ENCODE measurements around the gene CAMK1D.

Gene CAMK1D

DNA sequence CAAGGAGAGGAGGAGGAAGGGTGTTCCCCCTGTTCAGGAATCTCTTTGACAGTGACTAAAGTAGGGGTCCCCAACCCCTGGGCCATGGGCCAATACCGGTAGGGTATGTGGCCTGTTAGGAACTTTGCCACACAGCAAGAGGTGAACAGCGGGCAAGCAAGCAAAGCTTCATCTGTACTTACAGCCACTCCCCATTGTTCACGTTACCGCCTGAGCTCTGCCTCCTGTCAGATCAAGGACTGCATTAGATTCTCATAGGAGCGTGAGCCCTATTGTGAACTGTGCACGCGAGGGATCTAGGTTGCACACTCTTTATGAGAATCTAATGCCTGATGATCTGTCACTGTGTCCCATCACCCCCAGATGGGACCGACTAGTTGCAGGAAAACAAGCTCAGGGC lies 201.6 kb downstream of the CAMK1D start:
- TF ChIP-seq, protein P1, sequence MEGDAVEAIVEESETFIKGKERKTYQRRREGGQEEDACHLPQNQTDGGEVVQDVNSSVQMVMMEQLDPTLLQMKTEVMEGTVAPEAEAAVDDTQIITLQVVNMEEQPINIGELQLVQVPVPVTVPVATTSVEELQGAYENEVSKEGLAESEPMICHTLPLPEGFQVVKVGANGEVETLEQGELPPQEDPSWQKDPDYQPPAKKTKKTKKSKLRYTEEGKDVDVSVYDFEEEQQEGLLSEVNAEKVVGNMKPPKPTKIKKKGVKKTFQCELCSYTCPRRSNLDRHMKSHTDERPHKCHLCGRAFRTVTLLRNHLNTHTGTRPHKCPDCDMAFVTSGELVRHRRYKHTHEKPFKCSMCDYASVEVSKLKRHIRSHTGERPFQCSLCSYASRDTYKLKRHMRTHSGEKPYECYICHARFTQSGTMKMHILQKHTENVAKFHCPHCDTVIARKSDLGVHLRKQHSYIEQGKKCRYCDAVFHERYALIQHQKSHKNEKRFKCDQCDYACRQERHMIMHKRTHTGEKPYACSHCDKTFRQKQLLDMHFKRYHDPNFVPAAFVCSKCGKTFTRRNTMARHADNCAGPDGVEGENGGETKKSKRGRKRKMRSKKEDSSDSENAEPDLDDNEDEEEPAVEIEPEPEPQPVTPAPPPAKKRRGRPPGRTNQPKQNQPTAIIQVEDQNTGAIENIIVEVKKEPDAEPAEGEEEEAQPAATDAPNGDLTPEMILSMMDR (IDR thresholded peaks at IDR 0.05; ENCODE audit: low read depth, low read length), result no peak
- DNase-seq (ENCODE audit: extremely low read depth, low read depth), result no peak

DNA sequence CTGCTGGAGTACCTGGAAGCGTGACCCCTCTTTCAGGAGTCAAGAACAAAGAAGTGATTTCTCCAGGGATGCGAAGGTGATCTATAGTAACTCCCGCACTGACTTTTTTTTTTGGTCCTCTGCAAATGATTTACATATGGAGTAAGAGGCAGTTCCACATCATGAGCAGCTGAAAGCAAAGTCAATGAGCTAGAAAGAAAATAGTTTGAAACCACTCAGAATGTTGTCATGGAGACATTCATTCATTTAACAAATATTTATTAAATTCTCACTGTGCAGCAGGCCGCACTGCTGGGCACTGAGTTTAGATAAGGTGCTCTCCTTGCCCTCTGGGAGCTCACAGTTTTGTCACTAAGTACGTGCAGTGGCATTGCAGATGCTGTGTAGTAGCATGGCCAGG lies 206.7 kb downstream of the CAMK1D start:
- no peak for DNase-seq (ENCODE audit: extremely low read depth, low read depth)
- TF ChIP-seq, protein P1 (IDR thresholded peaks at IDR 0.05; ENCODE audit: low read depth, low read length), result no peak

DNA sequence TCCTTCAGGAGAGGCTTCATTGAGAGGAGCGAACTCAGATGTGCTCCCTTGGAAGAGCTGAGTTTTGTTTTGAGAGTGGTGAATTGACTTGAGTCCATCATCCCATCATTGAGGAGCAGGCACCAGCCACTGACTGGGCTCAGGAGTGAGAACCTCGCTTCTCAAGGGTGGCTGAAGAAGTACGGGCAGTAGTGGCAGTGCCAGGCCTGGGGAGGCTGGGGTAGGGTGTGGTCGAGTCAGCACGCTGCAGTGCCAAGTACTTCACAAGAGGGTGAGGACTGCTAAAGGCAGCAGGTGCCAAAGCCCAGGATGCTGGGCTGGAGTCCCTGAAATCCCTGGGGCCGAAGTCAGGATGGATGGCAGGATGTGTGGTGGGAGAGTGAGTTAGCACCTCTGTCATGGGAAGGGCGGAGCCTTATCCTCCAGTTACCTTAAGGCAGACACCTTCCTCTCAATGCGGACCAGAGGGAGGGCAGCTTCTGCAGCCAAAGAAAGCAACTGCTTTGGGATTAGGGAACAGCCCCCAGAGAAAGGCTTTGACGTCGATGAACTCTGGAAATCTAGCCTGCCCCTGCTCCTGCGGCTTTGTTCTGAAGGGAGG lies 210.3 kb downstream of the CAMK1D start:
- no peak for DNase-seq (ENCODE audit: extremely low read depth, low read depth)
- TF ChIP-seq, protein P1 (IDR thresholded peaks at IDR 0.05; ENCODE audit: low read depth, low read length), result no peak

DNA sequence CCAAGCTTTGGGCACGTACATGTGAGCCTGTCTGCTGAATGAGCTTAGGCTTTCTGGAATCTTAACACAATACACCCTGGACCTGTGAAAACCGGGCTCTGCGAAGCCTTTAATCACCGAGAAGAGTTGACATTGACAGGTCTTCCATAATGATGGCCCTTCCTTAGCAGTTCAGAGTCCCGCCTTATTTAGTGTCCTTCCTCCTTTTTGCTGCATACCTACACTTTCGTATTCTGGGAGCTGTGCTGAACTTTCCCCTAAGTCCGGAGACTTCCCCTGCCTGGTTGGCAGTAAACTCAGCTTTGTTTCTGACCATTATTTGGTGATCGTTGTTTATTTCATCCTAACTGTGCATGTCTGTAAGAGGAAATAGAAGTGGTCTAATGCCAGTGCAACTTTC lies 212.0 kb downstream of the CAMK1D start:
- DNase-seq (ENCODE audit: extremely low read depth, low read depth), result no peak
- TF ChIP-seq, protein P1 (IDR thresholded peaks at IDR 0.05; ENCODE audit: low read depth, low read length), result no peak

DNA sequence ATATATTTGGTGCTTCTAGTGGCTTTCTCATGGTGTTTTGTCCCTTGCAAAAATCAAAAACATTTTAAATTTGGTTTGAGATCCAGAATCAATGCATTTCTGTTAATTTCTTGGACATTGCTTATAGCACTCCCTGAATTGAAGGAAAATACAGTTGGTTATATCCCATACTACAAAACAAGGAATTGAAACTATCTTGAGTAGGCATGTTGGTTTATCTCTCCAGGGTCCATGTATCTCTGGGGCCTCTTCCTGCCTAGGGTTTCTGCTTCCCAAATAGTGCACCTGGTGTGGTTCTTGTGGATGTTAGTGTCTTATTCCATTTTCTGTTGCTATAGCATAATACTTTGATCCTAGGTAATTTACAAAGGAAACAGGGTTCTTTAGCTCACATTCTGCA lies 212.4 kb downstream of the CAMK1D start:
- TF ChIP-seq, protein P1 (IDR thresholded peaks at IDR 0.05; ENCODE audit: low read depth, low read length), result no peak

DNA sequence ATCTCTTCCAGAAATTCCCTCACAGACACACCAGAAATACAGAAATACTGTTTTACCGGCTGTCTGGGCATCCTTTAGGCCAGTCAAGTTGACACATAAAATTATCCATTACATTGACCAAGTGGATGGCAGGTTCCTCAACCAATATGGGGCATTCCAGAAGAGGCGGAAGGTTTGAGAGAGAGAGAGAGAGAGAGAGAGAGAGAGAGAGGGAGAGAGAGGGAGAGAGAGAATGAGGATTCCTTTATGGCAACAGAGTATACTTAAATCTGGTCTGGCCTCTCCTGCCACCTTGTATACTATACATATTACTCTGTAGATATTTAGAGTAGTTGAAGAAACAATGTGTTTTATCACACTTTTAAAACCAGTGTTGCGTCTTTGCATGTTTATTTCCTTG lies 214.1 kb downstream of the CAMK1D start:
- TF ChIP-seq, protein P1 (IDR thresholded peaks at IDR 0.05; ENCODE audit: low read depth, low read length), result no peak
- no peak for DNase-seq (ENCODE audit: extremely low read depth, low read depth)

More for the DNA sequence above, 212.4 kb downstream of the CAMK1D start:
- DNase-seq (ENCODE audit: extremely low read depth, low read depth), result no peak

DNA sequence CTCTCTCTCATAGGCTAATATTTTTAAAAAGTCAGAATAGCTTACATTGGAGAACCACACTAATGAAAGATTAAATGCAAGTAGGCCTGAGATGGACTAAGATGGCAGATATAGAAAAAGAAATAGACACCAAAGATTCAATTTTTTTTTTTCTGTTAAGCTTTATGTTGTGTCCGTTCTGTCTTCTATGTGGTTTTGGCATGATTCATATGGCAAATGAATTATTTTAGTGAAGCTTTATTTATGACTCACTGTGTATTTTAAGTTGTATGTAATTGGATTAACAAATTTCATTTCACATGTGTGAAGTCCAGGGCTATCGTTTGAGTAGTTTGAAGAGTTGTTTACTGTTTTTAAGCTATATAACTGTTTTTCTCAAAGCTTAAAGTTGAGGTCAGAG lies 214.8 kb downstream of the CAMK1D start:
- no peak for DNase-seq (ENCODE audit: extremely low read depth, low read depth)
- TF ChIP-seq, protein P1 (IDR thresholded peaks at IDR 0.05; ENCODE audit: low read depth, low read length), result no peak

All from AG09319 (cell line).